ENCODE measurements around the gene DNAH8.
"Not testable (repeated sequence)": the region's sequence is repeated elsewhere in the genome, so short reads cannot be mapped to it uniquely, and the experiment has no call there.

Gene DNAH8

GRCh38 chr6:38750968-38751615, 36.0 kb downstream of the DNAH8 start:
- peak; percentile 16 for DNase-seq

- no peak for DNase-seq
Measured at GRCh38 chr6:38753707-38754106, 38.6 kb downstream of the DNAH8 start.

- no peak for DNase-seq
Measured at GRCh38 chr6:38755207-38755606, 40.1 kb downstream of the DNAH8 start.

- no peak for DNase-seq
Measured at GRCh38 chr6:38755874-38756273, 40.8 kb downstream of the DNAH8 start.

- no peak for DNase-seq
Measured at GRCh38 chr6:38760097-38760496, 45.0 kb downstream of the DNAH8 start.

GRCh38 chr6:38762848-38763247, 47.7 kb downstream of the DNAH8 start:
- no peak for DNase-seq

GRCh38 chr6:38767560-38767959, 52.4 kb downstream of the DNAH8 start:
- DNase-seq = no peak

- DNase-seq = no peak
Measured at GRCh38 chr6:38773338-38773737, 58.2 kb downstream of the DNAH8 start.

GRCh38 chr6:38774929-38775707, 60.0 kb downstream of the DNAH8 start:
- DNase-seq = no peak

- DNase-seq = no peak
Measured at GRCh38 chr6:38775870-38776269, 60.8 kb downstream of the DNAH8 start.

GRCh38 chr6:38776515-38776914, 61.4 kb downstream of the DNAH8 start:
- DNase-seq = no peak

- DNase-seq = no peak
Measured at GRCh38 chr6:38779310-38780062, 64.4 kb downstream of the DNAH8 start.

GRCh38 chr6:38782616-38783015, 67.5 kb downstream of the DNAH8 start:
- no peak for DNase-seq

- no peak for DNase-seq
Measured at GRCh38 chr6:38783443-38784228, 68.5 kb downstream of the DNAH8 start.

GRCh38 chr6:38784506-38785235, 69.6 kb downstream of the DNAH8 start:
- no peak for DNase-seq

- DNase-seq = no peak
Measured at GRCh38 chr6:38786486-38786885, 71.4 kb downstream of the DNAH8 start.

- DNase-seq = no peak
Measured at GRCh38 chr6:38789256-38789655, 74.1 kb downstream of the DNAH8 start.

- no peak for DNase-seq
Measured at GRCh38 chr6:38792356-38792755, 77.2 kb downstream of the DNAH8 start.

- no peak for DNase-seq
Measured at GRCh38 chr6:38794682-38795081, 79.6 kb downstream of the DNAH8 start.

GRCh38 chr6:38796006-38796405, 80.9 kb downstream of the DNAH8 start:
- no peak for DNase-seq

- DNase-seq = not testable (repeated sequence)
Measured at GRCh38 chr6:38796437-38796836, 81.3 kb downstream of the DNAH8 start.

GRCh38 chr6:38796850-38797249, 81.7 kb downstream of the DNAH8 start:
- no peak for DNase-seq

Data from stimulated activated CD4-positive, alpha-beta T cell treated with anti-CD3 and anti-CD28 coated beads, Interleukin-4, amount 100 ng/mL, for 1 hour (primary cell).